ENCODE measurements around the gene MTCL3.

DNA sequence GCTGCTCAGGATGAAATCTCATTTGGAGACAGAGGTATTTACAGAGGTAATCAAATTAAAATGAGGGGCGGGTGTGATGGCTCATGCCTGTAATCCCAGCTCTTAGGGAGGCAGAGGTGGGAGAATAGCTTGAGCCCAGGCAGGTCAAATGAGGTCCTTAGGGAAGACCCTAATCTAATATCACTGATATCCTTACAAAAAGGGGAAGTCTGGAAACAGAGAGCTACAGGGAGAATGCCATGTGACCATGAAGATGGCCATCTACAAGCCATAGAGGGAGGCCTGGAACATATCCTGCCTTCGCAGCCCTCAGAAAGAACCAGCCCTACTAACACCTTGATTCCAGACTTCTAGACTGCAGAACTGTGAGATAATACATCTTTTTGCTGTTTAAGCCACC, 8.3 kb downstream of the MTCL3 start:
- TF ChIP-seq, protein P1, sequence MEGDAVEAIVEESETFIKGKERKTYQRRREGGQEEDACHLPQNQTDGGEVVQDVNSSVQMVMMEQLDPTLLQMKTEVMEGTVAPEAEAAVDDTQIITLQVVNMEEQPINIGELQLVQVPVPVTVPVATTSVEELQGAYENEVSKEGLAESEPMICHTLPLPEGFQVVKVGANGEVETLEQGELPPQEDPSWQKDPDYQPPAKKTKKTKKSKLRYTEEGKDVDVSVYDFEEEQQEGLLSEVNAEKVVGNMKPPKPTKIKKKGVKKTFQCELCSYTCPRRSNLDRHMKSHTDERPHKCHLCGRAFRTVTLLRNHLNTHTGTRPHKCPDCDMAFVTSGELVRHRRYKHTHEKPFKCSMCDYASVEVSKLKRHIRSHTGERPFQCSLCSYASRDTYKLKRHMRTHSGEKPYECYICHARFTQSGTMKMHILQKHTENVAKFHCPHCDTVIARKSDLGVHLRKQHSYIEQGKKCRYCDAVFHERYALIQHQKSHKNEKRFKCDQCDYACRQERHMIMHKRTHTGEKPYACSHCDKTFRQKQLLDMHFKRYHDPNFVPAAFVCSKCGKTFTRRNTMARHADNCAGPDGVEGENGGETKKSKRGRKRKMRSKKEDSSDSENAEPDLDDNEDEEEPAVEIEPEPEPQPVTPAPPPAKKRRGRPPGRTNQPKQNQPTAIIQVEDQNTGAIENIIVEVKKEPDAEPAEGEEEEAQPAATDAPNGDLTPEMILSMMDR (IDR thresholded peaks at IDR 0.05), result no peak
- no peak for TF ChIP-seq POLR2A (IDR thresholded peaks at IDR 0.05)

Measured in esophagus squamous epithelium (tissue), 4 donors.